Activated CD4-positive, alpha-beta memory T cell treated with anti-CD3 and anti-CD28 coated beads for 36 hours (primary cell): ENCODE measurements around the gene SPATS2L. TPM values are rescaled to one million over a fixed set of nuclear protein-coding genes. Genes with fewer than 3 reads are reported as not detected.
A peak's percentile ranks its signal among the peaks of the same experiment; 100 is the strongest.

Source experiments
- CTCF ChIA-PET: fragments of 350-600 bp; sonication (Branson Sonifier 250); formaldehyde crosslinking; loops from one replicate; lab custom pipeline; 2021; ENCODE audit warnings: antibody characterized with exemption, inconsistent platforms; lab: Charles Lee
- POLR2A ChIA-PET: fragments of 350-600 bp; sonication (Branson Sonifier 250); formaldehyde crosslinking; loops from one replicate; lab custom pipeline; 2021; ENCODE audit warnings: antibody characterized with exemption; lab: Charles Lee
- DNase-seq: peaks from one replicate; pipeline ENCODE4 v3.0.0-alpha.2; 2020
- H3K27ac Mint-ChIP-seq: one replicate; pipeline ENCODE4 v1.8.0; 2021; ENCODE audit warnings: mixed read lengths
- H3K27me3 Mint-ChIP-seq: one replicate; pipeline ENCODE4 v1.8.0; 2021; ENCODE audit warnings: mixed read lengths
- H3K36me3 Mint-ChIP-seq: one replicate; pipeline ENCODE4 v1.8.0; 2021; ENCODE audit warnings: mixed read lengths
- H3K4me1 Mint-ChIP-seq: one replicate; pipeline ENCODE4 v1.8.0; 2021; ENCODE audit warnings: low read depth, mixed read lengths
- H3K4me3 Mint-ChIP-seq: one replicate; pipeline ENCODE4 v1.8.0; 2021; ENCODE audit warnings: mild to moderate bottlenecking, mixed read lengths
- H3K9me3 Mint-ChIP-seq: one replicate; pipeline ENCODE4 v1.8.0; 2021; ENCODE audit warnings: mixed read lengths
- intact Hi-C: fragments of 100-400 bp; cut with micrococcal nuclease; formaldehyde crosslinking; loops from one replicate; pipeline ENCODE4 v1.15.1; 2023
- total RNA-seq, 2 experiments: library from RNA; stranded (reverse); gene quantifications; one replicate each; pipeline ENCODE4 v1.2.3, GENCODE V29; 2021

The SPATS2L gene
- 10 to 100 TPM; 25.4 to 28.8 TPM for total RNA-seq

GRCh38 chr2:200306196-200306930 is at the start of gene SPATS2L:
SPATS2L (plus strand) TSS chr2:200306693; CDS start chr2:200389245, 82,552 bp downstream.
- Mint-ChIP-seq H3K9me3 (no peaks in the 10 kb centered on the region), H3K36me3 (no peaks in the 10 kb centered on the region), H3K4me1 (peaks cover 25% of the 10 kb centered on the region), H3K4me3 (peak within 1 kb of the TSS; percentile 82), H3K27ac (peak within 1 kb of the TSS; percentile 52), H3K27me3 (peaks cover 4% of the 10 kb centered on the region)
- CTCF ChIA-PET, result interaction anchor here (0.8 to 2.2 kb wide), 5 partner anchors 16 to 177 kb away, joined by 3 to 15 read pairs (median 6); no protein-coding TSS in a partner anchor
- POLR2A ChIA-PET, result interaction anchor here (0.7 to 1.3 kb wide), 4 partner anchors 67 to 150 kb away, joined by 3 to 4 read pairs (median 3); no protein-coding TSS in a partner anchor
- intact Hi-C loops, result loop anchor here (1.0 to 5.0 kb wide), 5 partner anchors 68 to 326 kb away; no protein-coding TSS in a partner anchor
- peak; percentile 75 for DNase-seq

GRCh38 chr2:200257570-200257969 is 48.9 kb upstream of the SPATS2L start:
- Mint-ChIP-seq H3K4me3 (no peak overlapping the region), H3K27ac (no peak overlapping the region), H3K9me3 (no peaks in the 10 kb centered on the region), H3K27me3 (peaks cover 3% of the 10 kb centered on the region), H3K36me3 (no peaks in the 10 kb centered on the region), H3K4me1 (no peaks in the 10 kb centered on the region)
- POLR2A ChIA-PET, result no interaction called here
- CTCF ChIA-PET, result no interaction called here
- intact Hi-C loops, result no loop called here
- DNase-seq, result no peak

GRCh38 chr2:200258081-200258480 is 48.4 kb upstream of the SPATS2L start:
- POLR2A ChIA-PET, result no interaction called here
- Mint-ChIP-seq H3K27me3 (no peaks in the 10 kb centered on the region), H3K9me3 (no peaks in the 10 kb centered on the region), H3K27ac (no peak overlapping the region), H3K4me1 (no peaks in the 10 kb centered on the region), H3K36me3 (no peaks in the 10 kb centered on the region), H3K4me3 (no peak overlapping the region)
- intact Hi-C loops, result no loop called here
- no peak for DNase-seq
- CTCF ChIA-PET, result no interaction called here

GRCh38 chr2:200258881-200259576 is 47.5 kb upstream of the SPATS2L start:
- no peaks in the 10 kb centered on the region for H3K27me3 Mint-ChIP-seq
- POLR2A ChIA-PET, result no interaction called here
- no peak overlapping the region for H3K4me3 Mint-ChIP-seq
- no peak for DNase-seq
- intact Hi-C loops, result no loop called here
- CTCF ChIA-PET, result no interaction called here
- no peaks in the 10 kb centered on the region for H3K36me3 Mint-ChIP-seq
- no peaks in the 10 kb centered on the region for H3K9me3 Mint-ChIP-seq
- H3K4me1 Mint-ChIP-seq, result no peaks in the 10 kb centered on the region
- no peak overlapping the region for H3K27ac Mint-ChIP-seq

- H3K4me3 Mint-ChIP-seq, result no peak overlapping the region
- no peaks in the 10 kb centered on the region for H3K9me3 Mint-ChIP-seq
- intact Hi-C loops, result no loop called here
- no peak for DNase-seq
- POLR2A ChIA-PET, result no interaction called here
- no peaks in the 10 kb centered on the region for H3K27me3 Mint-ChIP-seq
- H3K27ac Mint-ChIP-seq, result no peak overlapping the region
- CTCF ChIA-PET, result no interaction called here
- H3K36me3 Mint-ChIP-seq, result no peaks in the 10 kb centered on the region
- H3K4me1 Mint-ChIP-seq, result no peaks in the 10 kb centered on the region
Measured at GRCh38 chr2:200259577-200259957, 46.9 kb upstream of the SPATS2L start.

GRCh38 chr2:200262047-200262446 is 44.4 kb upstream of the SPATS2L start:
- H3K4me3 Mint-ChIP-seq, result no peak overlapping the region
- ChIA-PET CTCF (no interaction called here), POLR2A (no interaction called here)
- no peak overlapping the region for H3K27ac Mint-ChIP-seq
- no peak for DNase-seq
- no peaks in the 10 kb centered on the region for H3K9me3 Mint-ChIP-seq
- no peaks in the 10 kb centered on the region for H3K4me1 Mint-ChIP-seq
- no peaks in the 10 kb centered on the region for H3K36me3 Mint-ChIP-seq
- intact Hi-C loops, result no loop called here
- H3K27me3 Mint-ChIP-seq, result no peaks in the 10 kb centered on the region

GRCh38 chr2:200263279-200263678 is 43.2 kb upstream of the SPATS2L start:
- no peaks in the 10 kb centered on the region for H3K9me3 Mint-ChIP-seq
- H3K27ac Mint-ChIP-seq, result no peak overlapping the region
- intact Hi-C loops, result no loop called here
- H3K27me3 Mint-ChIP-seq, result no peaks in the 10 kb centered on the region
- no peak overlapping the region for H3K4me3 Mint-ChIP-seq
- H3K4me1 Mint-ChIP-seq, result no peaks in the 10 kb centered on the region
- POLR2A ChIA-PET, result no interaction called here
- H3K36me3 Mint-ChIP-seq, result no peaks in the 10 kb centered on the region
- no peak for DNase-seq
- CTCF ChIA-PET, result interaction anchor here (0.9 kb wide), 1 partner anchor 38 kb away, joined by 3 read pairs; no protein-coding TSS in a partner anchor

- Mint-ChIP-seq H3K4me1 (no peaks in the 10 kb centered on the region), H3K4me3 (no peak overlapping the region), H3K27me3 (no peaks in the 10 kb centered on the region), H3K36me3 (no peaks in the 10 kb centered on the region), H3K27ac (no peak overlapping the region), H3K9me3 (no peaks in the 10 kb centered on the region)
- no peak for DNase-seq
- CTCF ChIA-PET, result no interaction called here
- intact Hi-C loops, result no loop called here
- POLR2A ChIA-PET, result interaction anchor here (0.6 kb wide), 1 partner anchor 245 kb away, joined by 3 read pairs; no protein-coding TSS in a partner anchor
Measured at GRCh38 chr2:200264631-200265030, 41.9 kb upstream of the SPATS2L start.

- intact Hi-C loops, result no loop called here
- no peaks in the 10 kb centered on the region for H3K36me3 Mint-ChIP-seq
- POLR2A ChIA-PET, result no interaction called here
- H3K27me3 Mint-ChIP-seq, result no peaks in the 10 kb centered on the region
- no peak for DNase-seq
- no peak overlapping the region for H3K27ac Mint-ChIP-seq
- H3K4me1 Mint-ChIP-seq, result no peaks in the 10 kb centered on the region
- CTCF ChIA-PET, result no interaction called here
- H3K4me3 Mint-ChIP-seq, result no peak overlapping the region
- H3K9me3 Mint-ChIP-seq, result no peaks in the 10 kb centered on the region
Measured at GRCh38 chr2:200266406-200266805, 40.1 kb upstream of the SPATS2L start.

GRCh38 chr2:200267350-200267749 is 39.1 kb upstream of the SPATS2L start:
- H3K36me3 Mint-ChIP-seq, result no peaks in the 10 kb centered on the region
- no peak for DNase-seq
- intact Hi-C loops, result no loop called here
- ChIA-PET CTCF (no interaction called here), POLR2A (no interaction called here)
- no peak overlapping the region for H3K4me3 Mint-ChIP-seq
- H3K9me3 Mint-ChIP-seq, result no peaks in the 10 kb centered on the region
- H3K4me1 Mint-ChIP-seq, result no peaks in the 10 kb centered on the region
- no peaks in the 10 kb centered on the region for H3K27me3 Mint-ChIP-seq
- no peak overlapping the region for H3K27ac Mint-ChIP-seq

GRCh38 chr2:200270732-200271131 is 35.8 kb upstream of the SPATS2L start:
- no peaks in the 10 kb centered on the region for H3K9me3 Mint-ChIP-seq
- POLR2A ChIA-PET, result no interaction called here
- DNase-seq, result no peak
- H3K4me3 Mint-ChIP-seq, result no peak overlapping the region
- H3K27me3 Mint-ChIP-seq, result no peaks in the 10 kb centered on the region
- no peaks in the 10 kb centered on the region for H3K4me1 Mint-ChIP-seq
- CTCF ChIA-PET, result no interaction called here
- intact Hi-C loops, result no loop called here
- H3K36me3 Mint-ChIP-seq, result no peaks in the 10 kb centered on the region
- no peak overlapping the region for H3K27ac Mint-ChIP-seq

- H3K9me3 Mint-ChIP-seq, result no peaks in the 10 kb centered on the region
- no peak overlapping the region for H3K27ac Mint-ChIP-seq
- intact Hi-C loops, result no loop called here
- peaks cover 4% of the 10 kb centered on the region for H3K27me3 Mint-ChIP-seq
- ChIA-PET CTCF (no interaction called here), POLR2A (no interaction called here)
- H3K4me1 Mint-ChIP-seq, result no peaks in the 10 kb centered on the region
- no peak overlapping the region for H3K4me3 Mint-ChIP-seq
- no peaks in the 10 kb centered on the region for H3K36me3 Mint-ChIP-seq
- DNase-seq, result no peak
Measured at GRCh38 chr2:200272320-200272719, 34.2 kb upstream of the SPATS2L start.
